ENCODE measurements around the gene WDR64.

GRCh38 chr1:241617426-241617825 is 34.7 kb upstream of the WDR64 start:
- TF ChIP-seq CTCF (IDR thresholded peaks at IDR 0.05) (no peak), EP300 (IDR thresholded peaks at IDR 0.05) (no peak), POLR2A (IDR thresholded peaks at IDR 0.05) (no peak), POLR2AphosphoS5 (IDR thresholded peaks at IDR 0.05) (no peak)
